GM12878 (cell line): ENCODE data around the gene AFAP1.

Experiments
- ATF3 ChIP-seq: IDR thresholded peaks from 2 replicates; pipeline ENCODE4 v1.6.1; 2011; ENCODE audit warnings: low read depth, mild to moderate bottlenecking, low read length, moderate library complexity, borderline replicate concordance; ENCODE audit errors: extremely low read depth
- CTCF ChIP-seq, 3 experiments: IDR thresholded peaks in 2 of 3; conservative IDR thresholded peaks in 1 of 3; 2 replicates each; pipeline ENCODE4 v1.5.1; 2011; ENCODE audit warnings: low read depth in 3 of 3, low read length in 3 of 3, mild to moderate bottlenecking in 3 of 3, control low read depth in 2 of 3, moderate library complexity in 2 of 3, inconsistent platforms in 1 of 3, mixed read lengths in 1 of 3; ENCODE audit not compliant: control insufficient read depth in 2 of 3, insufficient read depth in 1 of 3; ENCODE audit errors: extremely low read depth in 1 of 3
- EGR1 ChIP-seq, 2 experiments: IDR thresholded peaks; 1 replicate in 1 of 2; 2 replicates in 1 of 2; pipeline ENCODE4 v1.6.1; 2011 to 2012; ENCODE audit warnings: low read depth in 2 of 2, low read length in 2 of 2, borderline replicate concordance in 1 of 2, mild to moderate bottlenecking in 1 of 2, moderate library complexity in 1 of 2
- JUND ChIP-seq: IDR thresholded peaks from 2 replicates; pipeline ENCODE4 v1.6.1; 2012; ENCODE audit warnings: low read depth, mild to moderate bottlenecking, low read length, improper control_type of control experiment, moderate library complexity
- POLR2A ChIP-seq: IDR thresholded peaks from 2 replicates; pipeline ENCODE4 v1.6.1; 2011; ENCODE audit warnings: low read depth, mild to moderate bottlenecking, low read length
- POLR2AphosphoS5 ChIP-seq: IDR thresholded peaks from 2 replicates; pipeline ENCODE4 v1.6.1; 2011; ENCODE audit warnings: mild to moderate bottlenecking, low read length, inconsistent platforms

GRCh38 chr4:7753271-7753670 is 186.4 kb downstream of the AFAP1 start:
- TF ChIP-seq POLR2AphosphoS5 (no peak), POLR2A (no peak), CTCF (IDR thresholded peaks at IDR 0.05 in 2 of 3, conservative IDR thresholded peaks at IDR 0.05 in 1 of 3; ENCODE audit: control insufficient read depth in 2 of 3, extremely low read depth in 1 of 3, insufficient read depth in 1 of 3, low read depth in 3 of 3, low read length in 3 of 3) (no peak), ATF3 (no peak), EGR1 (IDR thresholded peaks at IDR 0.05; ENCODE audit: borderline replicate concordance in 1 of 2, low read depth in 2 of 2, low read length in 2 of 2) (no peak), JUND (no peak)
